A549 treated with CORT108297 at 1 μM for 4 hours (cell line): ENCODE measurements around the gene TIMM23B. TPM values are rescaled to one million over a fixed set of nuclear protein-coding genes. Genes with fewer than 3 reads are reported as not detected.

ENCODE experiments used
- total RNA-seq: library from RNA; stranded (reverse); fragments of 200-300 nt; extraction: Qiagen RNA extraction; gene quantifications from 5 replicates; pipeline ENCODE4 v1.2.3, GENCODE V29; 2022

The TIMM23B gene
- 14.4 to 20.4 TPM (median 18.2 TPM) in 5 replicates for total RNA-seq

GRCh38 chr10:49941447-49942338, at the start of gene TIMM23B, which contains the start of gene PARG:
TSS of gene TIMM23B (plus strand) at chr10:49942053. CDS start at chr10:49942195, 142 bp downstream.
TSS of gene PARG (minus strand) at chr10:49942027. CDS start at chr10:49941725, 302 bp downstream.

GRCh38 chr10:49988376-49988775, 46.5 kb downstream of the TIMM23B start, which contains the start of gene AGAP6:
TSS of gene AGAP6 (plus strand) at chr10:49988406. CDS start at chr10:49988716, 310 bp downstream.

Other genes with a start within 250 kb of the TIMM23B start
- 0.10 to 0.32 TPM (median 0.23 TPM) in 5 replicates for gene OGDHL, start 179.7 kb upstream of the TIMM23B start, total RNA-seq
- gene PARG, start within 50 bp of the TIMM23B start, total RNA-seq = 15.2 to 22.1 TPM (median 18.6 TPM) in 5 replicates
- 7.7 to 10.0 TPM (median 9.3 TPM) in 5 replicates for gene AGAP6, start 46.4 kb downstream of the TIMM23B start, total RNA-seq
- 12.1 to 14.3 TPM (median 13.0 TPM) in 5 replicates for gene WASHC2A, start 125.9 kb downstream of the TIMM23B start, total RNA-seq